Thoracic aorta (tissue), 2 donors: ENCODE data around the gene RHEB. TPM values are rescaled to one million over a fixed set of nuclear protein-coding genes. Genes with fewer than 3 reads are reported as not detected.

Experiments used
- ATAC-seq: fragments of 150-250 bp; one replicate; pipeline ENCODE4 v1.8.0; 2017; ENCODE audit warnings: low read depth; ENCODE audit not compliant: insufficient number of reproducible peaks, low FRiP score
- DNase-seq: peaks from one replicate; pipeline ENCODE4 v3.0.0-alpha.2; 2020; ENCODE audit warnings: low spot score
- H3K27ac ChIP-seq, 2 donors: fragments of 200-600 bp; sonication (generic); 1 replicate in 1 of 2; 2 replicates in 1 of 2; pipeline ENCODE4 v1.5.1; 2016; ENCODE audit warnings: mild to moderate bottlenecking in 2 of 2, moderate library complexity in 2 of 2
- H3K27me3 ChIP-seq: fragments of 200-600 bp; sonication (generic); replicated peaks from 2 replicates; pipeline ENCODE4 v1.6.0; 2016; ENCODE audit warnings: mild to moderate bottlenecking; ENCODE audit not compliant: insufficient read depth
- H3K36me3 ChIP-seq: fragments of 200-600 bp; sonication (generic); one replicate; pipeline ENCODE4 v1.5.1; 2016
- H3K4me1 ChIP-seq, 2 donors: fragments of 200-600 bp; sonication (generic); 1 replicate in 1 of 2; 2 replicates in 1 of 2; pipeline versions ENCODE4 v1.5.1 to v1.6.0; 2016; ENCODE audit warnings: low read depth in 2 of 2, mild to moderate bottlenecking in 1 of 2; ENCODE audit not compliant: control insufficient read depth in 1 of 2
- H3K4me3 ChIP-seq: fragments of 200-600 bp; sonication (generic); 2 replicates; pipeline ENCODE4 v1.5.1; 2016; ENCODE audit warnings: mild to moderate bottlenecking
- H3K9me3 ChIP-seq: fragments of 200-600 bp; sonication (generic); 2 replicates; pipeline ENCODE4 v1.5.1; 2016
- total RNA-seq, 2 donors: library from RNA; depleted of rRNA; stranded (reverse); fragments of >200 nt; gene quantifications; one replicate each; pipeline versions ENCODE4 v1.1.0 to v1.2.3, GENCODE V29; 2016
- TF ChIP-seq, protein P1 (sequence below): fragments of 200-600 bp; sonication (generic); IDR thresholded peaks from one replicate; pipeline ENCODE4 v1.5.1; 2019; ENCODE audit warnings: antibody characterized with exemption

Gene RHEB, protein sequence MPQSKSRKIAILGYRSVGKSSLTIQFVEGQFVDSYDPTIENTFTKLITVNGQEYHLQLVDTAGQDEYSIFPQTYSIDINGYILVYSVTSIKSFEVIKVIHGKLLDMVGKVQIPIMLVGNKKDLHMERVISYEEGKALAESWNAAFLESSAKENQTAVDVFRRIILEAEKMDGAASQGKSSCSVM
- total RNA-seq: 100 to 1,000 TPM in 1 of 2 donors, 10 to 100 TPM in 1; 88.9 to 102 TPM

DNA sequence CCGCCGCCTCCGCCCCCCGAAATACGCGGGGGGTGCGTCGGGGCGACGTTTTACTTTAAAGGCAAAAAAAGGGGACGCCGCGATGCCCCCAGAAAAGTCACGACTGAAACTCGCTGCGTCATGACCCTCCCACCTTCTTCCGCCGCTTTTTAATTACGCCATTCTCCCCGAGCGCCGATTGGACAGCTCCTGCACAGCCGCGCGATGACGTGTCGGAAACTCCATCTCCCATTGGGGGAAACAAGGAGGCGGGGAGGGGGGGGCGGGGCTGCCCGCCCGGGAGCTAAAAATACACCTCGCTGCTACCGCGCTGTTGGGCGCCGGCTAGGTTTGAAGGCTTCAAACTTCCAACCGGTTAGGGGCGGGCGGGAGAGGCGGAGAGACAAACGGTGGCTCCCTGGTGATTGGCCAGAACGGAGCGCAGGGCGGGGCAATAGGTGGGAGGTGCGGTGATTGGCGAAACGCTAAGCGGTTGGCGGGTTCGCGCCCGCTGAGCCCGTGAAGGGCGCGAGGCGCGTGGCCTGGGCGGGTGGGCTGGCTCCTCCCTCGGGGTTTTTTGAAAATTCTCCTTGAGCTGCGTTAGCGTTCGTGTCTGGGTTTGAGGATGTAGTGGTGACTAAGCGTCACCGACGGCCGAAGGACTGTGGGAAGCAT is at the start of gene RHEB:
RHEB (minus strand) TSS at position 131 of the 654 bp plus-strand sequence. CDS start 384 bp downstream, outside the sequence.
- H3K4me3 ChIP-seq: peak within 1 kb of the TSS; percentile 95
- H3K9me3 ChIP-seq: no peaks in the 10 kb centered on the region
- peaks cover 25 to 36% of the 10 kb centered on the region in 2 donors for H3K4me1 ChIP-seq
- no peaks in the 10 kb centered on the region for H3K36me3 ChIP-seq
- no peaks in the 10 kb centered on the region for H3K27me3 ChIP-seq
- DNase-seq: peak; percentile 96
- peak within 1 kb of the TSS; percentile 97 to 98 for H3K27ac ChIP-seq
- TF ChIP-seq, protein P1, sequence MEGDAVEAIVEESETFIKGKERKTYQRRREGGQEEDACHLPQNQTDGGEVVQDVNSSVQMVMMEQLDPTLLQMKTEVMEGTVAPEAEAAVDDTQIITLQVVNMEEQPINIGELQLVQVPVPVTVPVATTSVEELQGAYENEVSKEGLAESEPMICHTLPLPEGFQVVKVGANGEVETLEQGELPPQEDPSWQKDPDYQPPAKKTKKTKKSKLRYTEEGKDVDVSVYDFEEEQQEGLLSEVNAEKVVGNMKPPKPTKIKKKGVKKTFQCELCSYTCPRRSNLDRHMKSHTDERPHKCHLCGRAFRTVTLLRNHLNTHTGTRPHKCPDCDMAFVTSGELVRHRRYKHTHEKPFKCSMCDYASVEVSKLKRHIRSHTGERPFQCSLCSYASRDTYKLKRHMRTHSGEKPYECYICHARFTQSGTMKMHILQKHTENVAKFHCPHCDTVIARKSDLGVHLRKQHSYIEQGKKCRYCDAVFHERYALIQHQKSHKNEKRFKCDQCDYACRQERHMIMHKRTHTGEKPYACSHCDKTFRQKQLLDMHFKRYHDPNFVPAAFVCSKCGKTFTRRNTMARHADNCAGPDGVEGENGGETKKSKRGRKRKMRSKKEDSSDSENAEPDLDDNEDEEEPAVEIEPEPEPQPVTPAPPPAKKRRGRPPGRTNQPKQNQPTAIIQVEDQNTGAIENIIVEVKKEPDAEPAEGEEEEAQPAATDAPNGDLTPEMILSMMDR: no peak
- ATAC-seq: peak; percentile 90

GRCh38 chr7:151566897-151567320 is 47.2 kb upstream of the RHEB start:
- ATAC-seq (peak; percentile 94), DNase-seq (no peak)
- no peaks in the 10 kb centered on the region for H3K9me3 ChIP-seq
- peak overlapping the region in 1 of 2 donors; percentile 6 for H3K27ac ChIP-seq
- no peak overlapping the region for H3K4me3 ChIP-seq
- H3K27me3 ChIP-seq: no peaks in the 10 kb centered on the region
- peaks cover 0 to 13% of the 10 kb centered on the region in 2 donors for H3K4me1 ChIP-seq
- TF ChIP-seq, protein P1: no peak
- H3K36me3 ChIP-seq: peaks cover 27% of the 10 kb centered on the region

DNA sequence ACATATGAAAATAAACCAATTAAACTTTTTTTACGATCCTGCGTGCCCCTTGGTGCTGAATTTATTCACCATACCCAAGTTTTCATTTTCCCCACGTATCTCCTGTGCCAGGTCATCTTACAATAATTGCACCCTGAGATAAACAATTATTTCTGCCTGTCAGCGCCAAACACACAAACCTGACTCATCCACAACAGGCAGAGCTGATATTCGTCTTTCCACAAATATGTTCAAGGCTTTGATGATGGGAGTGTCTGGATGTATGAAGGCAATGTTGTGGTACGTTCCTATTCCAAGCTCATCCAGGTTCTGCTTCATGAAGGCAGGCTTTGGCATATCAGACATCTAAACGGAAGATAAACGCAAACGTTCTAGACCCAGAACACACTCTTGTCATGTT is 45.8 kb upstream of the RHEB start:
- Histone ChIP-seq H3K27ac (no peak overlapping the region), H3K36me3 (peaks cover 25% of the 10 kb centered on the region), H3K27me3 (no peaks in the 10 kb centered on the region), H3K4me1 (peaks cover 0 to 13% of the 10 kb centered on the region in 2 donors), H3K9me3 (no peaks in the 10 kb centered on the region), H3K4me3 (no peak overlapping the region)
- TF ChIP-seq, protein P1: no peak
- DNase-seq (no peak), ATAC-seq (no peak)

DNA sequence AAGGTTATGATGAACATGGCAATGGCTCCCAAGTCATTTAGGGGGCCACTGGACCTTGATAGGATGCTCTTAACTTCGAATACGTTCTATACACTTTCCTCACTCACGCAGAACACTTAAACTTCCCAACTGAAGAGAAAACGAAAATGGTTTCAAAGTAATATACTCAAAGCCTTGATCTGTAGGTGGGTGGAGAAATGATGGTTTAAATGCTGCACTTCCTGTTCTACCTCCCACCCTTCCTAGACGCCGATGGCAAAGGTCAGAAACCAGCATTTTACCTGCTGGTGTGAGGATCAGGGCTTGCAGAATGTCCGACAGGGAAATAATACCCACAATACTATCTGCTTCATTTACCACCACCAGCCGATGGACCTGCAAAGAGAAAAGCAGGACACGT is 40.5 kb upstream of the RHEB start:
- H3K27ac ChIP-seq: no peak overlapping the region
- peaks cover 51% of the 10 kb centered on the region for H3K36me3 ChIP-seq
- no peaks in the 10 kb centered on the region for H3K27me3 ChIP-seq
- ATAC-seq (no peak), DNase-seq (no peak)
- TF ChIP-seq, protein P1: no peak
- no peak overlapping the region for H3K4me3 ChIP-seq
- H3K4me1 ChIP-seq: no peaks in the 10 kb centered on the region
- no peaks in the 10 kb centered on the region for H3K9me3 ChIP-seq

DNA sequence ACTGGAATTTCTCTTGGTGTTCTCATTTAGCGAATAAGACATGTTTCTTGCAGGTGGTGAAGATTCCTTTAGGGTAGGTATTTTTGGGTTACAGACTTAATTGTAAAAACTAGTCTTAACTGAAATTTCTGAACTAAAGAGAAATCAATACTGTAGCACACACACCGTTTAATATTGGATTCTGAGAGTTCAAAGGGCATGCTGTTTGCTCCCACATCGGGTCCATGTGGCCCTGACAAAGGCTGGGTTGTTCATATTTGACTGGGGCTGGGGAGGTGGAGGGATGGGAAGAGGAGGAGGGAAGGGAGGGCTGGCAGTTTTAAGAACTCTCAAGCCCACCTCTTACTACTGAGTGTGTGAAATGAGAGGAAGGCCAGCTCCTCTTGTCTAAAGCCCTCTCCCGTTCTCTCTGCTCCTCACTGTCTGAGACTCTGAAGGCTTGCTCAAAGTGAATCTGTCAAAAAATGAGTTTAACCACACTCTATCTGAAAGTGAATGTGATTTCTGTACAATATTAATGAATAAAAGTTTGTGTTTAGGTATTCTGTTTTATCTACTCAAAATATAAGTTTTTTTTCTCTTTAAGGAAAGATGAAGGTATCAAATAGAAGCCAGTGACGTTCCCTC is 40.0 kb upstream of the RHEB start:
- TF ChIP-seq, protein P1: no peak
- Histone ChIP-seq H3K27me3 (no peaks in the 10 kb centered on the region), H3K27ac (no peak overlapping the region), H3K36me3 (peaks cover 48% of the 10 kb centered on the region), H3K4me3 (no peak overlapping the region), H3K9me3 (no peaks in the 10 kb centered on the region), H3K4me1 (no peaks in the 10 kb centered on the region)
- ATAC-seq (no peak), DNase-seq (no peak)
